SK-N-SH (cell line): ENCODE measurements around the gene SLC22A17. TPM values are rescaled to one million over a fixed set of nuclear protein-coding genes. Genes with fewer than 3 reads are reported as not detected.

ENCODE experiments used
- CTCF ChIA-PET: fragments of 300-600, 350-600 bp; formaldehyde crosslinking; extraction: SDS; loops from one replicate; lab custom pipeline; 2021; lab: Yijun Ruan, JAX
- POLR2A ChIA-PET: fragments of 350-600 bp; sonication (Branson Sonifier 250); formaldehyde crosslinking; extraction: SDS; loops from one replicate; lab custom pipeline; 2020; ENCODE audit warnings: antibody characterized with exemption, inconsistent platforms; lab: Yijun Ruan, JAX
- DNase-seq: peaks from one replicate; pipeline ENCODE4 v3.0.0; 2012
- H2AFZ ChIP-seq: fragments of 200-600 bp; sonication (generic); 2 replicates; pipeline ENCODE4 v1.8.1; 2016; ENCODE audit warnings: antibody characterized with exemption, mild to moderate bottlenecking, low read depth
- H3F3A ChIP-seq: fragments of 200-600 bp; sonication (generic); replicated peaks from 2 replicates; pipeline ENCODE3; 2016; ENCODE audit warnings: antibody characterized with exemption, mild to moderate bottlenecking; ENCODE audit not compliant: insufficient read depth
- H3K27ac ChIP-seq, 2 experiments: fragments of 200-500 bp in 1 of 2; fragments of 200-600 bp in 1 of 2; sonication (Bioruptor generic) in 1 of 2; sonication (generic), shearing (Covaris generic) in 1 of 2; 2 replicates each; pipeline versions ENCODE4 v1.5.1 to v1.6.1; 2014 to 2016; ENCODE audit warnings: low read depth in 2 of 2, inconsistent platforms in 1 of 2, low read length in 1 of 2, mild to moderate bottlenecking in 1 of 2, mixed read lengths in 1 of 2
- H3K27me3 ChIP-seq: fragments of 200-600 bp; sonication (generic), shearing (Covaris generic); 2 replicates; pipeline ENCODE4 v1.6.1; 2016; ENCODE audit warnings: mixed run types; ENCODE audit not compliant: insufficient read depth
- H3K36me3 ChIP-seq, 2 experiments: fragments of 200-500 bp in 1 of 2; fragments of 200-600 bp in 1 of 2; sonication (Bioruptor generic) in 1 of 2; sonication (generic) in 1 of 2; replicated peaks in 1 of 2; 2 replicates each; pipeline versions ENCODE3 to v1.5.1; 2014 to 2016; ENCODE audit warnings: low read length in 1 of 2, mild to moderate bottlenecking in 1 of 2; ENCODE audit not compliant: insufficient read depth in 2 of 2, control insufficient read depth in 1 of 2
- H3K4me1 ChIP-seq, 2 experiments: fragments of 200-500 bp in 1 of 2; fragments of 200-600 bp in 1 of 2; sonication (Bioruptor generic) in 1 of 2; sonication (generic), shearing (Covaris generic) in 1 of 2; 2 replicates each; pipeline versions ENCODE4 v1.5.1 to v1.6.1; 2014 to 2016; ENCODE audit warnings: low read depth in 1 of 2, low read length in 1 of 2, mixed run types in 1 of 2; ENCODE audit not compliant: insufficient read depth in 2 of 2, control insufficient read depth in 1 of 2
- H3K4me2 ChIP-seq: fragments of 200-600 bp; sonication (generic), shearing (Covaris generic); 2 replicates; pipeline ENCODE4 v1.6.1; 2017; ENCODE audit warnings: mixed run types
- H3K4me3 ChIP-seq, 2 experiments: fragments of 200-500 bp in 1 of 2; fragments of 200-600 bp in 1 of 2; sonication (Bioruptor generic) in 1 of 2; sonication (generic), shearing (Covaris generic) in 1 of 2; 2 replicates each; pipeline versions ENCODE4 v1.5.1 to v1.8.1; 2014 to 2016; ENCODE audit warnings: low read depth in 2 of 2, inconsistent platforms in 1 of 2, low read length in 1 of 2, mild to moderate bottlenecking in 1 of 2, mixed read lengths in 1 of 2, moderate library complexity in 1 of 2
- H3K79me2 ChIP-seq: fragments of 200-600 bp; sonication (generic); 2 replicates; pipeline ENCODE4 v1.8.1; 2017; ENCODE audit warnings: mild to moderate bottlenecking; ENCODE audit not compliant: insufficient read depth
- H3K9ac ChIP-seq: fragments of 200-600 bp; sonication (generic); 2 replicates; pipeline ENCODE4 v1.6.1; 2017; ENCODE audit warnings: mixed run types
- H3K9me2 ChIP-seq: fragments of 200-600 bp; sonication (generic); 2 replicates; pipeline ENCODE4 v1.6.1; 2017; ENCODE audit warnings: mixed run types
- H3K9me3 ChIP-seq: fragments of 200-600 bp; sonication (generic); 2 replicates; pipeline ENCODE4 v1.6.1; 2017; ENCODE audit warnings: mixed run types, mild to moderate bottlenecking, moderate library complexity
- H4K20me1 ChIP-seq: fragments of 200-600 bp; sonication (generic); 2 replicates; pipeline ENCODE4 v1.6.1; 2017; ENCODE audit warnings: mild to moderate bottlenecking, mixed run types; ENCODE audit not compliant: insufficient read depth
- GABPA ChIP-seq: IDR thresholded peaks from 2 replicates; pipeline ENCODE4 v1.4.0; 2012; ENCODE audit warnings: low read depth, mild to moderate bottlenecking
- JUND ChIP-seq: IDR thresholded peaks from 2 replicates; pipeline ENCODE4 v1.4.0; 2012
- MEF2A ChIP-seq: IDR thresholded peaks from 2 replicates; pipeline ENCODE4 v1.4.0; 2012; ENCODE audit warnings: low read depth, borderline replicate concordance
- NFIC ChIP-seq: IDR thresholded peaks from 2 replicates; pipeline ENCODE4 v1.4.0; 2012; ENCODE audit warnings: borderline replicate concordance
- POLR2AphosphoS5 ChIP-seq: IDR thresholded peaks from 2 replicates; pipeline ENCODE4 v1.6.1; 2012; ENCODE audit warnings: low read depth, low read length
- RAD21 ChIP-seq: IDR thresholded peaks from 2 replicates; pipeline ENCODE4 v1.6.1; 2012; ENCODE audit warnings: mild to moderate bottlenecking, low read length
- TAF1 ChIP-seq: IDR thresholded peaks from 2 replicates; pipeline ENCODE4 v1.6.1; 2012; ENCODE audit warnings: low read depth, mild to moderate bottlenecking, low read length, moderate library complexity, borderline replicate concordance
- TEAD4 ChIP-seq: IDR thresholded peaks from 2 replicates; pipeline ENCODE4 v1.4.0; 2012; ENCODE audit warnings: mild to moderate bottlenecking, borderline replicate concordance; ENCODE audit not compliant: insufficient read depth
- YY1 ChIP-seq: IDR thresholded peaks from 2 replicates; pipeline ENCODE4 v1.4.0; 2012; ENCODE audit warnings: low read depth, mild to moderate bottlenecking
- WGBS: methylation state at CpG from one replicate; pipeline ENCODE4 v1.1.6; 2017; ENCODE audit warnings: low lambda C conversion rate; 5-methylcytosine and 5-hydroxymethylcytosine counted together
- polyA plus RNA-seq, 3 experiments: library from polyadenylated mRNA; depleted of rRNA; stranded (reverse); fragments of >200 nt; gene quantifications; 2 replicates each; pipeline ENCODE4 v1.2.3, GENCODE V29; 2012
- TF ChIP-seq, protein P1 (sequence below): fragments of 150-350 bp; IDR thresholded peaks from 2 replicates; pipeline ENCODE4 v1.6.1; 2016; ENCODE audit warnings: mild to moderate bottlenecking, low read depth, low read length
- TF ChIP-seq, protein P2 (sequence below): IDR thresholded peaks from 2 replicates; pipeline ENCODE4 v1.4.0; 2012; ENCODE audit warnings: low read depth, borderline replicate concordance
- TF ChIP-seq, protein P3 (sequence below): IDR thresholded peaks from 2 replicates; pipeline ENCODE4; 2012
- TF ChIP-seq, protein P4 (sequence below): fragments of 150-350 bp; IDR thresholded peaks from 2 replicates; pipeline ENCODE4 v1.6.1; 2017; ENCODE audit warnings: antibody characterized with exemption, low read length, low read depth, borderline replicate concordance
- TF ChIP-seq, protein P5 (sequence below): IDR thresholded peaks from 2 replicates; pipeline ENCODE4 v1.6.1; 2012; ENCODE audit warnings: mild to moderate bottlenecking, low read depth, low read length, moderate library complexity

The SLC22A17 gene
- polyA plus RNA-seq, 1 of the 3 experiments (the other 2 are of a cell fraction): 27.2 TPM

DNA sequence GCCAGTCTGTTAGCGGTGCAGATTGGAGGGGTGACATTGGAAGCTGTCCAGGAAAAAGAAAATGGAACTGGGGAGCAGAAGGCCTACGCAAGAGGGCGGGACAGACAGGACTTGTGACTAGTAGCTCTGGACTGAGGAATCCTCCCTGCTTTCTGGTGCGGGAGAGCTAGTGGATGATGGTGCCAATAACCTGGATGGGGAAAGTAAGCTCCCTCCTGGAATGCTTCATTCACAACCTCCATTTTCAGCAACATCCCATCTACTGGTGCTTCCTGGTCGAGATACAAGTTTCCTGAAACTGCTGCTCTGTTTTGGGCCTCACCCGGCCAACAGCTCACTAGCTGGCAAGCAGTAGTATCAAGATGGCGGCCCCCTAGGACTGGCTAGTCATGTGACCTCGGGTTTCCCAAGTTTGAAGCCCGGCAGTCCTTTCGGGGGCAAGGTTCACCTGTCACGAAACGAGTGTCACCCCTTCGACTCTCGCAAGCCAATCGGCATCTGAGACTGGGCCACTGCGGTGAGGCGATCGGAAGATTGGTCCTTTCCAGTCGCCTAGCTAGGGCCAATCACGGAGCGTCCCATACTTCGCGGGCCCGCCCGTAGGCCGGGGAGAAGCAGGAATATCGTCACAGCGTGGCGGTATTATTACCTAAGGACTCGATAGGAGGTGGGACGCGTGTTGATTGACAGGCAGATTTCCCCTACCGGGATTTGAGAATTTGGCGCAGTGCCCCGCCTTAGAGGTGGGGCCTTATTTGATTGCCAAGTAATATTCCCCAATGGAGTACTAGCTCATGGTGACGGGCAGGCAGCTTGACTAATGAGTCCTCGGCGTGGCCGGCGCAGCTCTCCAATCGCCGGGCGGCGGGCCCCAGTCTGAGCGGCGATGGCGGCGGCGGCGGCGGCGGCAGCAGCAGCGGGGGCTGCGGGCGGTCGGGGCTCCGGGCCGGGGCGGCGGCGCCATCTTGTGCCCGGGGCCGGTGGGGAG lies 31.8 kb downstream of the SLC22A17 start, which contains the start of gene PABPN1 (continued):
- TF ChIP-seq, protein P1, sequence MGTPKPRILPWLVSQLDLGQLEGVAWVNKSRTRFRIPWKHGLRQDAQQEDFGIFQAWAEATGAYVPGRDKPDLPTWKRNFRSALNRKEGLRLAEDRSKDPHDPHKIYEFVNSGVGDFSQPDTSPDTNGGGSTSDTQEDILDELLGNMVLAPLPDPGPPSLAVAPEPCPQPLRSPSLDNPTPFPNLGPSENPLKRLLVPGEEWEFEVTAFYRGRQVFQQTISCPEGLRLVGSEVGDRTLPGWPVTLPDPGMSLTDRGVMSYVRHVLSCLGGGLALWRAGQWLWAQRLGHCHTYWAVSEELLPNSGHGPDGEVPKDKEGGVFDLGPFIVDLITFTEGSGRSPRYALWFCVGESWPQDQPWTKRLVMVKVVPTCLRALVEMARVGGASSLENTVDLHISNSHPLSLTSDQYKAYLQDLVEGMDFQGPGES: peak; percentile 96
- TF ChIP-seq JUND (peak; percentile 27; the same call in 1 of the 2 replicates), YY1 (peak; percentile 94), POLR2AphosphoS5 (peak; percentile 74)
- TF ChIP-seq, protein P2, sequence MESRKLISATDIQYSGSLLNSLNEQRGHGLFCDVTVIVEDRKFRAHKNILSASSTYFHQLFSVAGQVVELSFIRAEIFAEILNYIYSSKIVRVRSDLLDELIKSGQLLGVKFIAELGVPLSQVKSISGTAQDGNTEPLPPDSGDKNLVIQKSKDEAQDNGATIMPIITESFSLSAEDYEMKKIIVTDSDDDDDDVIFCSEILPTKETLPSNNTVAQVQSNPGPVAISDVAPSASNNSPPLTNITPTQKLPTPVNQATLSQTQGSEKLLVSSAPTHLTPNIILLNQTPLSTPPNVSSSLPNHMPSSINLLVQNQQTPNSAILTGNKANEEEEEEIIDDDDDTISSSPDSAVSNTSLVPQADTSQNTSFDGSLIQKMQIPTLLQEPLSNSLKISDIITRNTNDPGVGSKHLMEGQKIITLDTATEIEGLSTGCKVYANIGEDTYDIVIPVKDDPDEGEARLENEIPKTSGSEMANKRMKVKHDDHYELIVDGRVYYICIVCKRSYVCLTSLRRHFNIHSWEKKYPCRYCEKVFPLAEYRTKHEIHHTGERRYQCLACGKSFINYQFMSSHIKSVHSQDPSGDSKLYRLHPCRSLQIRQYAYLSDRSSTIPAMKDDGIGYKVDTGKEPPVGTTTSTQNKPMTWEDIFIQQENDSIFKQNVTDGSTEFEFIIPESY: peak; percentile 80; the same call in 1 of the 2 replicates
- TF ChIP-seq, protein P3, sequence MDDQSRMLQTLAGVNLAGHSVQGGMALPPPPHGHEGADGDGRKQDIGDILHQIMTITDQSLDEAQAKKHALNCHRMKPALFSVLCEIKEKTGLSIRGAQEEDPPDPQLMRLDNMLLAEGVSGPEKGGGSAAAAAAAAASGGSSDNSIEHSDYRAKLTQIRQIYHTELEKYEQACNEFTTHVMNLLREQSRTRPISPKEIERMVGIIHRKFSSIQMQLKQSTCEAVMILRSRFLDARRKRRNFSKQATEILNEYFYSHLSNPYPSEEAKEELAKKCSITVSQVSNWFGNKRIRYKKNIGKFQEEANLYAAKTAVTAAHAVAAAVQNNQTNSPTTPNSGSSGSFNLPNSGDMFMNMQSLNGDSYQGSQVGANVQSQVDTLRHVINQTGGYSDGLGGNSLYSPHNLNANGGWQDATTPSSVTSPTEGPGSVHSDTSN: peak; percentile 99
- TF ChIP-seq, protein P4, sequence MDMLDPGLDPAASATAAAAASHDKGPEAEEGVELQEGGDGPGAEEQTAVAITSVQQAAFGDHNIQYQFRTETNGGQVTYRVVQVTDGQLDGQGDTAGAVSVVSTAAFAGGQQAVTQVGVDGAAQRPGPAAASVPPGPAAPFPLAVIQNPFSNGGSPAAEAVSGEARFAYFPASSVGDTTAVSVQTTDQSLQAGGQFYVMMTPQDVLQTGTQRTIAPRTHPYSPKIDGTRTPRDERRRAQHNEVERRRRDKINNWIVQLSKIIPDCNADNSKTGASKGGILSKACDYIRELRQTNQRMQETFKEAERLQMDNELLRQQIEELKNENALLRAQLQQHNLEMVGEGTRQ: peak; percentile 59; the same call in 1 of the 2 replicates

DNA sequence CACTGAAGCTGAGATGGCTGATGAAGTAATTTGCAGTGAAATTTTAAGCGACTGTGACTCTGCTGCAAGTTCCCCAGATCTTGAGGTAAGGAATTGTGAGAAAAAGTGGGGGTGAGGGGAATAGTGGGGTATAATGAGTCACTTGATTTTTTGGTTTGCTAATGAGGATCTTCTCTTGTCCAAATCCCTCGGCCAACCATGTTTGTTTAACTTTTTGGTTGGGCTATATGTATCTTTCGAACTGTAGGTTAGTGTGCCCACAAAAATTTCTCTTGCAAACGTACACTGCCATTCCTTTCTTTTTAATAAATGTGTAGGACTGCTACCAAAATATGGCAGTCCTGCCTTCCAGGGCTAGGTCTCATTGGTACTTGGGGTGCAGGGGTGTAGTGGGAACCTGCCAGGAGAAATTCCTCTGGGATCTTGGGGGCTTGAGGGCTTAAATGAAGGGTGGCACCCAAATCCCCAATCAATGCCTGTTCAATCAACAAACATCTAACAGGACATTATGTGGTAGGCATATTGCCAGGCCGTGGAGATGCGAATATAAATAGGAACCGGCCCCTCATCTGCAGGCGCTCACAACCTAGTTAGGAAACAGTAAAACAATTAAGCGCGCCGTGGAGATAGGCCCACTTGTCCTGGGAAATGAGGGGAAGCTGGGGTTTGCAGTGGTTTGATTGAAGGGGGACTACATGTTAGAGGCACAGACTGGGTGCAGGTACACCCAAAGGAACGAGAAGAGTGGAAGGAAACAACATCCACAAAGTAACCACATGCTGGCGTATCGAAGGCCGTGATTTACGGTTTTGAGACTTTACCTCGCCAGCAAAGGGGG lies 32.7 kb downstream of the SLC22A17 start:
- H3K4me1 ChIP-seq: peaks cover 13 to 19% of the 10 kb centered on the region in 2 experiments; a peak in 3 of 4 replicates
- TF ChIP-seq, protein P5, sequence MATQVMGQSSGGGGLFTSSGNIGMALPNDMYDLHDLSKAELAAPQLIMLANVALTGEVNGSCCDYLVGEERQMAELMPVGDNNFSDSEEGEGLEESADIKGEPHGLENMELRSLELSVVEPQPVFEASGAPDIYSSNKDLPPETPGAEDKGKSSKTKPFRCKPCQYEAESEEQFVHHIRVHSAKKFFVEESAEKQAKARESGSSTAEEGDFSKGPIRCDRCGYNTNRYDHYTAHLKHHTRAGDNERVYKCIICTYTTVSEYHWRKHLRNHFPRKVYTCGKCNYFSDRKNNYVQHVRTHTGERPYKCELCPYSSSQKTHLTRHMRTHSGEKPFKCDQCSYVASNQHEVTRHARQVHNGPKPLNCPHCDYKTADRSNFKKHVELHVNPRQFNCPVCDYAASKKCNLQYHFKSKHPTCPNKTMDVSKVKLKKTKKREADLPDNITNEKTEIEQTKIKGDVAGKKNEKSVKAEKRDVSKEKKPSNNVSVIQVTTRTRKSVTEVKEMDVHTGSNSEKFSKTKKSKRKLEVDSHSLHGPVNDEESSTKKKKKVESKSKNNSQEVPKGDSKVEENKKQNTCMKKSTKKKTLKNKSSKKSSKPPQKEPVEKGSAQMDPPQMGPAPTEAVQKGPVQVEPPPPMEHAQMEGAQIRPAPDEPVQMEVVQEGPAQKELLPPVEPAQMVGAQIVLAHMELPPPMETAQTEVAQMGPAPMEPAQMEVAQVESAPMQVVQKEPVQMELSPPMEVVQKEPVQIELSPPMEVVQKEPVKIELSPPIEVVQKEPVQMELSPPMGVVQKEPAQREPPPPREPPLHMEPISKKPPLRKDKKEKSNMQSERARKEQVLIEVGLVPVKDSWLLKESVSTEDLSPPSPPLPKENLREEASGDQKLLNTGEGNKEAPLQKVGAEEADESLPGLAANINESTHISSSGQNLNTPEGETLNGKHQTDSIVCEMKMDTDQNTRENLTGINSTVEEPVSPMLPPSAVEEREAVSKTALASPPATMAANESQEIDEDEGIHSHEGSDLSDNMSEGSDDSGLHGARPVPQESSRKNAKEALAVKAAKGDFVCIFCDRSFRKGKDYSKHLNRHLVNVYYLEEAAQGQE: no peak
- TF ChIP-seq TEAD4: no peak
- TF ChIP-seq JUND: no peak
- no peak for TF ChIP-seq RAD21
- TF ChIP-seq NFIC: no peak
- TF ChIP-seq POLR2AphosphoS5: no peak
- no peak for TF ChIP-seq MEF2A
- TF ChIP-seq TAF1: no peak
- TF ChIP-seq GABPA: no peak
- H3K27me3 ChIP-seq: no peaks in the 10 kb centered on the region
- ChIA-PET POLR2A (interaction anchor here (1.0 to 3.5 kb wide), 8 partner anchors 9 to 45 kb away, joined by 4 to 34 read pairs (median 10); partner anchors contain the start of genes BCL2L2, EFS, HOMEZ and PPP1R3E), CTCF (interaction anchor here (0.7 to 13.2 kb wide), 9 partner anchors 9 to 240 kb away, joined by 3 to 179 read pairs (median 3); partner anchors contain the start of genes BCL2L2, CMTM5, HOMEZ and PPP1R3E)
- H3K79me2 ChIP-seq: peaks cover 63% of the 10 kb centered on the region
- peak overlapping the region; percentile 88 to 91 for H3K27ac ChIP-seq
- no peaks in the 10 kb centered on the region for H3K9me2 ChIP-seq
- H3K4me3 ChIP-seq: peak overlapping the region; percentile 40 to 51; a peak in 3 of 4 replicates
- WGBS: 97% methylated on average over 17 of the region's 17 CpGs
- no peak for DNase-seq
- peak overlapping the region; percentile 74 for H2AFZ ChIP-seq
- H3K4me2 ChIP-seq: peak overlapping the region; percentile 54
- peak overlapping the region; percentile 45; the same call in 1 of the 2 replicates for H3K9ac ChIP-seq
- no peaks in the 10 kb centered on the region for H3K9me3 ChIP-seq
- H3F3A ChIP-seq: peaks cover 40% of the 10 kb centered on the region
- no peaks in the 10 kb centered on the region for H4K20me1 ChIP-seq
- H3K36me3 ChIP-seq: peaks cover 35 to 52% of the 10 kb centered on the region in 2 experiments
